ENCODE data around the gene POLRMT. TPM values are rescaled to one million over a fixed set of nuclear protein-coding genes. Genes with fewer than 3 reads are reported as not detected.
"Not testable (repeated sequence)": the region's sequence is repeated elsewhere in the genome, so short reads cannot be mapped to it uniquely, and the experiment has no call there.

POLRMT gene
- polyA plus RNA-seq, 1 donor = 36.1 TPM

DNA sequence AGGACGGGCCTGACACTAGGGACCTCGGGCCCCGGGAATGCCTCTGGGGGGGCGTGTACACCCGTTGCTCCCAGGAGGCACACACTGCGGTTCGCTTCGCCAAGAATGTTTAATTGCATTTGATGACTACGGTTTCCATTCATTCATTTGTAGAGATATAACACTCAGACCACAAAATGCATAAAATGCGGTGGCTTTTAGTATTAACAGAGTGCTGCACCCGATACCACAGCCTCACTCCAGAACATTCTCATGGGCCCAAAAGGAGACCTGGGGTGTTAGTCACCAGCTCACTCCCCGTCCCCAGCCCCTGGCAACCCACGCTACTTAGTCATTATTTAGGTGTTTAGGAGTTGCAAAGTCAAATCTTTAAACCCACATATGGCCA lies 21.9 kb downstream of the POLRMT start:
- DNase-seq (ENCODE audit: low read depth) = no peak

DNA sequence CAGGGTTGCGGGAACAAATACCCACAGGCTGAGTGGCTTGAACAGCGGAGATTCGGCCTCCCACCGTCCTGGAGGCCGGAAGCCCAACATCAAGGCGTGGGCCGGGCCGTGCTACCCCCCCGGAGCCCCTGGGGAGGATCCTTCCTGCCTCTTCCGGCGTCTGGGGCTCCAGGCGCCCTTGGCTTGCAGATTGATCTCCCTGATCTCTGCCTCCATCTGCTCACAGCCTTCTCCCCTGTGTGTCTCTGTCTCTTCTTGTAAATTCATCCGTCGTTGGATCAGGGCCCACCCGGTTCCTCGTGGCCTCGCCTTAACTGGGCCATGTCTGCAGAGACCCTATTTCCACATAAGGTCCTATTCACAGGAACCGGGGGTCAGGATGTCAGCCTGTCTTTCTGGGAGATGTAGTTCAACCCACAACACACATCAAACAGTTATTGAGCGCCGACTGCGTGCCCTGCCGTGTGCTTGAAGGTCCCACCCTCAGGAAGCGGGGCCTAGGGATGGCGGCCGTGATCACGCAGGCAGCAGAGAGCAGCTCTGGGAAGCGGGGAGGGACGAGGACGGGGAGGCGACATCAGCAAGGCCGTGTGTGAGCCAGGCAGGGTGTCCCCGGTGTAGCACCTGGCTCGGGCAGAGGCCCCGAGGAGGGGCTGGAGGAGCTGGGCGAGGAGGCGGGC lies 22.4 kb downstream of the POLRMT start:
- no peak for DNase-seq (ENCODE audit: low read depth)

DNA sequence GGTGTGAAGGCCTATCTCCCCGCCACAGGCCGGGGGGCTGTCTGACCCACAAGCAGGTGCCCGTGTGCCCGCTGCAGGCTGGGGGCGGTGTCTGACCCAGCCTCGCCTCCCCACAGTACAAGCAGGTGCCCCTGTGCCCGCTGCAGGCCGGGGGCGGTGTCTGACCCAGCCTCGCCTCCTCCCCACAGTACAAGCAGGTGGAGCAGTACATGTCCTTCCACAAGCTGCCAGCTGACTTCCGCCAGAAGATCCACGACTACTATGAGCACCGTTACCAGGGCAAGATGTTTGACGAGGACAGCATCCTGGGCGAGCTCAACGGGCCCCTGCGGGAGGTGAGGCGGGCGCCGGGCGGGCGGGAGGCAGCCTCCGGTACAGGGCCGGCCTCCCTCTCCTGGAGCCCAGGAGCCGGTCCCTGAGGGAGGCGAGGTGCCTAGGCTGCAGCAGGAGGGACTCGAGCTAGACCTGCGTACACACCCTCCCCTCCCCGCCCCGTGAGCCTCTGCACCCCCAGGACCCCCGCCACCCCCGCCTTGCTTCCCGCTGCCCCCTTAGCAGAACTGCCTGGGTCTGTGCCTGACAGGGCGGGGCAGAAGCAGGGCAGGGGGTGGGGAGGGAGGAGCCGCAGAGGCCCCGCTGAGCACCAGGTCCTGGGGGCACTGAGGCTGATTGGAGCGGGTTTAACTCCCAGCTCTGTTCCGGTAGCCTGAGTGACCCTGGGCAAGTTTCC lies 23.1 kb downstream of the POLRMT start:
- DNase-seq (ENCODE audit: low read depth) = no peak

DNA sequence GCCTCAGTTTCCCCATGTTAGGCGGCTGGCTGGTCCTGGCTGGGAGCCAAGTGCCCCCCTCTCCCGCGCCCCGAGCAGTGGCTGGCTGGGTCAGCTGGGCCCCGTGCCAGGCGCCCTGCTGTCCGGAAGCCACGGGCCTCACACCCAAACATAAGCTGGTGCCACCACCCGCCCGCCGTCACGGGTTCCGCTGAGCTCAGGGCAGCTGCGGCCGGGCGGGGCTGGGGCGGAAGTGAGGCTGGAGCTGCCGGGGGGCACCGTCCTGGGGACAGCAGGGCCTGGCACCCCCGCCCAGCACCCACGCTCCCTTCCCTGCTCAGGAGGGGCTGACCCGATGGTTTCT lies 24.4 kb downstream of the POLRMT start:
- no peak for DNase-seq (ENCODE audit: low read depth)

DNA sequence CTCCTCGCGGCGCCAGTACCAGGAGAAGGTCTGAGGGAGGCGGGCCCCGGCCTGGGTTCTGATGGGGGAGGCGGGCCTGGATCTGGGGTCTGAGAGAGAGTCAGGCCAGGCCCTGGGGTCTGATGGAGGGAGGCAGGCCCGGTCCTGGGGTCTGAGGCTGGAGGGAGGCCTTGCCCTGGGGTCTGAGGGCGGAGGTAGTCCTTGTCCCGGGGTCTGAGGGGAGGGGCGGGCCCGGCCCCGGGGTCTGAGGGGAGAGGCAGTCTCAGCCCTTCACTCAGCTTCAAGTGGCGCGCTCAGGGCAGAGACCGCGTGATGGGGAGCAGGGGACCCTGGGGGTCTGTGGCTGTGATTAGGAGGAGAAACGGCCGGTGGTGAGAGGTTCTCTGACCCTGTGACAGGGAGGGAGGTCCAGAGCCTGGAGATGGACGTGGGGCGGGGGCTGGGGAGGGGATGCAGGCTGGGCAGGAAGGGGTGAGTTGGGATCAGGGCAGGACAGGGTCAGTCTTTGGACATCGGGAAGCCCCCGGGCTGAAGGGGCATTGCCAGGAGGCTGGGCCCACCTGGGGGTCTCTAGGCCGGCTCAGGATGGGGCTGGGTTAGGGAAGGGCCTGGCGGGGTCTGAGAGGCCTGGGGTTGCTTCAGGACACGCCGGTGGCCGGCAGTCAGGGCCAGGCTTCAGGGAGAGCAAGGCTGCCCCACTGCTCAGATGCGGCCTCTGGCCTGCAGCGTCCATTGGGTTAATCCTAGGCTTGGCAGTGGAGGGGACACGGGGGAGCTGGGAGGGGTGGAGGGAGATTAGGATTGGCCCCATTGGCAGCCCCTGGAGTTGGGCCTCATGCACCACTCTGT lies 25.0 kb downstream of the POLRMT start:
- DNase-seq (ENCODE audit: low read depth) = no peak

GRCh38 chr19:607301-608154 lies 25.8 kb downstream of the POLRMT start:
- no peak for DNase-seq (ENCODE audit: low read depth)

- not testable (repeated sequence) for DNase-seq (ENCODE audit: low read depth)
These were observed 28.0 kb downstream of the POLRMT start for GRCh38 chr19:605061-605971.

- no peak for DNase-seq (ENCODE audit: low read depth)
These were observed 29.0 kb downstream of the POLRMT start for GRCh38 chr19:604355-604754.

DNA sequence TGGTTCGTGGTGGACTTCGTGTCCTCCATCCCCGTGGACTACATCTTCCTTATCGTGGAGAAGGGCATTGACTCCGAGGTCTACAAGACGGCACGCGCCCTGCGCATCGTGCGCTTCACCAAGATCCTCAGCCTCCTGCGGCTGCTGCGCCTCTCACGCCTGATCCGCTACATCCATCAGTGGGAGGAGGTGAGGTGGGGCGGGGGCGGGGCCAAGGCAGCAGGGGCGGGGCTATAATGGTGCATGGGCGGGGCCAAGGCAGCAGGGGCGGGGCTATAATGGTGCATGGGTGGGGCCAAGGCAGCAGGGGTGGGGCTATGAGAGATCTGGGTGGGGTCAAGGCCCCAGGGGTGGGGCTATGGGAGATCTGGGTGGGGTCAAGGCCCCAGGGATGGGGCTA lies 29.6 kb downstream of the POLRMT start:
- not testable (repeated sequence) for DNase-seq (ENCODE audit: low read depth)

GRCh38 chr19:603302-603639 lies 30.1 kb downstream of the POLRMT start:
- not testable (repeated sequence) for DNase-seq (ENCODE audit: low read depth)

GRCh38 chr19:602391-603301 lies 30.7 kb downstream of the POLRMT start:
- DNase-seq (ENCODE audit: low read depth) = no peak

DNA sequence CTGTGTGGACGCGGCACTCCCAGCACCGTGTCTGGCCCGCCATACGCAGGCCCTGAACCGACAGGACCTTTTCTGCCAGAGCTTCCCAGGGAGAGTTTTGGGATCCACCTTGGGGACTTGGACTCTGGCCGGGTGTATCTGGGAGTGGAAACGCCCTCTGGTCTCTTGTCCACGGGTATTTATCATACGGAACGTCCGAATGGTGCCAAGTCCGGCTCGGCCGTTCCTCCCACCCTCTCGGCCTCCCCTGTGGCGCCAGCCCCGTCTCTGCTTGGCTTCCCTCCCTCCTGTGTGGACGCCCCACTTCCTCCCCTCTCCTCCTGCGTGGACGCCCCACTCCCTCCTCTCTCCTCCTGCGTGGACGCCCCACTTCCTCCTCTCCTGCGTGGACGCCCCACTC lies 31.5 kb downstream of the POLRMT start:
- DNase-seq (ENCODE audit: low read depth) = no peak

GRCh38 chr19:601310-601709 lies 32.0 kb downstream of the POLRMT start:
- no peak for DNase-seq (ENCODE audit: low read depth)

GRCh38 chr19:597406-598315 lies 35.7 kb downstream of the POLRMT start:
- no peak for DNase-seq (ENCODE audit: low read depth)

DNA sequence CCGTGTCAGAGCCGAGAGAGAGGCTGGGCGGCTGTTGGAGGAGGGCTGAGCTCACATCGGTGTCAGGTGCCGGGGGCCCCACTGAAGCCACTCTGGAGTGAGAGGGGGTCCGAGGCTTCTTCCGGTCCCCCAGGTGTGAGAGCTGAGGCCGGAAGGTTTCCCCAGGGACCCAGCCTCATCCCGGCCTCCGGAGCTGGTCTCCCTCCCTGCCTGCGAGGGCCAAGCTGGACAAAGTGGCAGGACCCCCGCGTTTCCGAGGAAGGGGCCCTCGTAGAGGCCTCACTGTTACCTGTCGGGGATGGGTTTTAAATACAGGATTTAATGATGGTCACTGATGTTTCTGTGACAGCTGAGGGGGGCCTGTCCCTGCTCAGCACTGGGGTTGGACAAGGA lies 37.1 kb downstream of the POLRMT start:
- DNase-seq (ENCODE audit: low read depth) = no peak

DNA sequence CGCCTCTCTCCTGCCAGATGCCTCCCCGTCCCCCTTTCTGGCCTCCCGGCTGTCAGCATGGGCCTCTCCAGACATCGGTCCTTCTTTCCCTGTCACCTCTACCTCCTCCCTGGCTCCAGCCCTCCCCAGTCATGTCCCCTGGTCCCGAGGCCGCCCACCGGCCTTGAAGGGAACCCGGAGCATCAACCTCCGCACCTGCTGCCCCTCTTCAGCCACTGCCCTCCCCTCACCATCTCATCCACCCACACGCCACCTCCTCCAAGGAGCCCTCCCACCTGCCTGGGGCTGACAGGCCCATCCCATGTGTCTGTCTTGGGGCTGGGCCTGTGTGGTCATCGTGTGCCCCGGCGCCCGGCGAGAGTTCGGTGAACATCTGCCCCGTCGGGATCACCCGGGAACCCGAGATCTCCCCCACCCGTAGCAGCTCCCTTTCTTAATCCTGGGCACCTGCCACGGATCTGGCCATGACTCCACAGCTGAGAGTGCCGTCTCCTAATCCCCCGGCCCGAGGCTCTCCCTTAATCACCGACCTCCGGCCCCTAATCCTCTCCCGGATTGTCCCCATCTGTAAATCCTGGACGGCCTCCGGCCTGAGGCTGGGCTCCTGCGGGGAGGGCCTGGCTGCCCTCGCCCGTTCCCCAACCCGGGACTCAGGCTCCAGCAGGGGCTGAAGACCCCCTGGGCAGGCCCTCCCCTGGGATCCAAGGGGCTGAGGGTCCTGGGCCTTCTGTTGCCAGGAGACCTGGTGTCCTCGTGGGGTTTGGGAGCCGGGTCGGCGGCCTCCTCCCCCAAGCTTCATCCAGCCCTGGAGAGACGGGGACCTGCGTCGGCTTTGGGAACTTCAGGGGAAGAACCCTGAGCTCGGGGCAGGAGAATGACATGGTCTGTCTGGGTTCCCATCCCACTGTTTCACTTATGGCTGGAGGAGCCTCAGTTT lies 37.7 kb downstream of the POLRMT start:
- no peak for DNase-seq (ENCODE audit: low read depth)

GRCh38 chr19:594265-594870 lies 39.0 kb downstream of the POLRMT start:
- DNase-seq (ENCODE audit: low read depth) = no peak
